Ramos (cell line): Measurements from ENCODE around the gene PIP4K2C.
"Not testable (repeated sequence)": the region's sequence is repeated elsewhere in the genome, so short reads cannot be mapped to it uniquely, and the experiment has no call there.

Experiments
- in situ Hi-C: fragments of 300-500 bp; cut with MboI; formaldehyde crosslinking; loops from one replicate; pipeline ENCODE4 v1.14.3; 2022; ENCODE audit warnings: low sequenced_read_pairs; ENCODE audit not compliant: unreplicated experiment

Gene PIP4K2C

GRCh38 chr12:57554897-57555296, 36.1 kb upstream of the PIP4K2C start:
- in situ Hi-C loops, result no loop called here

- in situ Hi-C loops, result no loop called here
Observed at GRCh38 chr12:57558864-57559263, 32.1 kb upstream of the PIP4K2C start.

- in situ Hi-C loops, result no loop called here
Observed at GRCh38 chr12:57560516-57560915, 30.5 kb upstream of the PIP4K2C start.

GRCh38 chr12:57561117-57561516, 29.9 kb upstream of the PIP4K2C start:
- in situ Hi-C loops, result not testable (repeated sequence)

- in situ Hi-C loops, result no loop called here
Observed at GRCh38 chr12:57563358-57563757, 27.6 kb upstream of the PIP4K2C start.

- in situ Hi-C loops, result no loop called here
Observed at GRCh38 chr12:57564178-57564740, 26.7 kb upstream of the PIP4K2C start.

GRCh38 chr12:57568838-57569237, 22.2 kb upstream of the PIP4K2C start:
- in situ Hi-C loops, result no loop called here

- in situ Hi-C loops, result no loop called here
Observed at GRCh38 chr12:57569858-57570257, 21.1 kb upstream of the PIP4K2C start.

GRCh38 chr12:57570438-57570837, 20.6 kb upstream of the PIP4K2C start:
- in situ Hi-C loops, result not testable (repeated sequence)

GRCh38 chr12:57571926-57572762, 18.8 kb upstream of the PIP4K2C start:
- in situ Hi-C loops, result no loop called here

GRCh38 chr12:57574795-57575194, 16.2 kb upstream of the PIP4K2C start:
- in situ Hi-C loops, result loop anchor here (25.0 kb wide), 1 partner anchor 338 kb away; no protein-coding TSS in a partner anchor

- in situ Hi-C loops, result loop anchor here (25.0 kb wide), 1 partner anchor 336 kb away; no protein-coding TSS in a partner anchor
Observed at GRCh38 chr12:57575771-57576612, 15.0 kb upstream of the PIP4K2C start.

- in situ Hi-C loops, result loop anchor here (25.0 kb wide), 1 partner anchor 336 kb away; no protein-coding TSS in a partner anchor
Observed at GRCh38 chr12:57576613-57577160, 14.3 kb upstream of the PIP4K2C start.

- in situ Hi-C loops, result loop anchor here (25.0 kb wide), 1 partner anchor 334 kb away; no protein-coding TSS in a partner anchor
Observed at GRCh38 chr12:57577981-57578758, 12.8 kb upstream of the PIP4K2C start.

GRCh38 chr12:57579011-57579410, 12.0 kb upstream of the PIP4K2C start:
- in situ Hi-C loops, result loop anchor here (25.0 kb wide), 1 partner anchor 333 kb away; no protein-coding TSS in a partner anchor

GRCh38 chr12:57579677-57580465, 11.1 kb upstream of the PIP4K2C start:
- in situ Hi-C loops, result loop anchor here (5.0 to 25.0 kb wide), 2 partner anchors 47 to 332 kb away; no protein-coding TSS in a partner anchor

GRCh38 chr12:57580466-57580795, 10.6 kb upstream of the PIP4K2C start:
- in situ Hi-C loops, result loop anchor here (5.0 to 25.0 kb wide), 2 partner anchors 47 to 332 kb away; no protein-coding TSS in a partner anchor

GRCh38 chr12:57581802-57582201, 9.2 kb upstream of the PIP4K2C start:
- in situ Hi-C loops, result loop anchor here (5.0 to 25.0 kb wide), 2 partner anchors 45 to 330 kb away; no protein-coding TSS in a partner anchor
